Smooth muscle cell (in vitro differentiated cells): ENCODE data around the gene CDK14. TPM values are rescaled to one million over a fixed set of nuclear protein-coding genes. Genes with fewer than 3 reads are reported as not detected.

Experiments used
- DNase-seq: peaks from one replicate; lab custom pipeline; 2025; ENCODE audit not compliant: unreplicated experiment; lab: John Stamatoyannopoulos, UW
- H2AFZ ChIP-seq: fragments of 200-600 bp; sonication (generic); 2 replicates; pipeline ENCODE4 v1.6.0; 2016; ENCODE audit warnings: antibody characterized with exemption, low read depth, mild to moderate bottlenecking
- H3F3A ChIP-seq: fragments of 200-600 bp; sonication (generic); 2 replicates; pipeline ENCODE4 v1.6.0; 2017; ENCODE audit warnings: antibody characterized with exemption, low read depth
- H3K27ac ChIP-seq: fragments of 200-600 bp; sonication (generic); 2 replicates; pipeline ENCODE4 v1.5.1; 2016; ENCODE audit warnings: low read depth, mild to moderate bottlenecking
- H3K27me3 ChIP-seq: fragments of 200-600 bp; sonication (generic); 2 replicates; pipeline ENCODE4 v1.6.1; 2016; ENCODE audit warnings: low read depth, mild to moderate bottlenecking
- H3K36me3 ChIP-seq: fragments of 200-600 bp; sonication (generic); 2 replicates; pipeline ENCODE4 v1.5.1; 2016; ENCODE audit warnings: low read depth
- H3K4me1 ChIP-seq: fragments of 200-600 bp; sonication (generic); 2 replicates; pipeline ENCODE4 v1.5.1; 2016; ENCODE audit warnings: low read depth
- H3K4me2 ChIP-seq: fragments of 200-600 bp; sonication (generic); 2 replicates; pipeline ENCODE4 v1.6.0; 2016; ENCODE audit warnings: mild to moderate bottlenecking
- H3K4me3 ChIP-seq: fragments of 200-600 bp; sonication (generic); 2 replicates; pipeline ENCODE4 v1.5.1; 2016; ENCODE audit warnings: mild to moderate bottlenecking
- H3K79me2 ChIP-seq: fragments of 200-600 bp; sonication (generic); 2 replicates; pipeline ENCODE4 v1.6.0; 2016; ENCODE audit warnings: low read depth, mild to moderate bottlenecking
- H3K9ac ChIP-seq: fragments of 200-600 bp; sonication (generic); 2 replicates; pipeline ENCODE4 v1.6.0; 2016; ENCODE audit warnings: low read depth
- H3K9me3 ChIP-seq: fragments of 200-600 bp; sonication (generic); replicated peaks from 2 replicates; pipeline ENCODE4 v1.5.1; 2016; ENCODE audit warnings: low read depth
- H4K20me1 ChIP-seq: fragments of 200-600 bp; sonication (generic); 2 replicates; pipeline ENCODE4 v1.6.0; 2016; ENCODE audit warnings: low read depth
- WGBS: methylation state at CpG from one replicate; pipeline ENCODE4 v1.1.7; 2016; ENCODE audit warnings: low lambda C conversion rate; 5-methylcytosine and 5-hydroxymethylcytosine counted together
- polyA plus RNA-seq: library from polyadenylated mRNA; unstranded; fragments of >200 nt; fragmentation: Nextera tagmentation; extraction: Ambion mirVana; gene quantifications from 2 replicates; pipeline ENCODE4 v1.2.1, GENCODE V29; 2016
- total RNA-seq: library from RNA; depleted of rRNA; stranded (reverse); fragments of >200 nt; gene quantifications from 2 replicates; pipeline ENCODE4 v1.2.3, GENCODE V29; 2014
- TF ChIP-seq, protein P1 (sequence below): fragments of 200-600 bp; sonication (generic); IDR thresholded peaks from 2 replicates; pipeline ENCODE4 v1.5.1; 2017; ENCODE audit warnings: borderline replicate concordance, mild to moderate bottlenecking, antibody characterized with exemption; ENCODE audit not compliant: insufficient read depth, poor library complexity, severe bottlenecking

Gene CDK14
- total and polyA plus RNA-seq, 2 experiments from 2014 or later = 4.1 to 5.3 TPM

DNA sequence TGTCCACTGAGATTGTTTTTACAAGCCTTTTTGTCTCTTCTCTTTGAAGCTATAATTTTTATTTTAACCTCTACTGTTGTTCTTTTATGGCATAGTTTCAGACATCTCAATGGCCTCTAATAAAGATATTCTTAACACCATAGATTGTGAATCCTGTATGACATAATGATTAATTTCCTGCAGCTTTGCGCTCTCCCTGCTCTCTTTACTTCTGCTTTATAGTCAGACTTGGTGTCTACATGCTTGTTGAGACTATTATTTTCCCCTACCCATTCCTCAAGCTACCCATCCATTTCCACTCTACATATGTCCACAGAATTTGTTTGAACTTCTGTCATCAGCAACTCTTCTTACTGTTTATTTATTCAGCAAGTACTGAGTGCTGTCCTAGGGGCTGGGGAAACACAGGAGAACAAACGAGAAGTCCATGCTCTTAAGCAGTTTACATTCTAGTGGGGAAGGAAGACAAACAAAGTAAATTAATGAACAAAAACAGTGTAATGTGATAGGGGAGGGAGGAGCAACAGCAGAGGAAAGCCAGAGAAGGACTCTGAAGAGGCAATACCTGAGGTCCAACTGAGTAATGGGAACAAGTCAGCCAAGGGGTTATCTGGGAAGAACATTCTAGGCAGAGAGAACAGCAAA, 110.1 kb downstream of the CDK14 start:
- no peak overlapping the region for H2AFZ ChIP-seq
- H3K27me3 ChIP-seq = no peaks in the 10 kb centered on the region
- peaks cover 5% of the 10 kb centered on the region for H3F3A ChIP-seq
- peak overlapping the region; percentile 15 for H3K4me2 ChIP-seq
- DNase-seq = no peak
- 42% methylated on average over 2 of the region's 2 CpGs for WGBS
- no peaks in the 10 kb centered on the region for H3K79me2 ChIP-seq
- no peaks in the 10 kb centered on the region for H3K36me3 ChIP-seq
- peaks cover 40% of the 10 kb centered on the region for H3K4me1 ChIP-seq
- no peaks in the 10 kb centered on the region for H3K9me3 ChIP-seq
- H4K20me1 ChIP-seq = no peaks in the 10 kb centered on the region
- no peak overlapping the region for H3K27ac ChIP-seq
- H3K4me3 ChIP-seq = no peak overlapping the region
- TF ChIP-seq, protein P1, sequence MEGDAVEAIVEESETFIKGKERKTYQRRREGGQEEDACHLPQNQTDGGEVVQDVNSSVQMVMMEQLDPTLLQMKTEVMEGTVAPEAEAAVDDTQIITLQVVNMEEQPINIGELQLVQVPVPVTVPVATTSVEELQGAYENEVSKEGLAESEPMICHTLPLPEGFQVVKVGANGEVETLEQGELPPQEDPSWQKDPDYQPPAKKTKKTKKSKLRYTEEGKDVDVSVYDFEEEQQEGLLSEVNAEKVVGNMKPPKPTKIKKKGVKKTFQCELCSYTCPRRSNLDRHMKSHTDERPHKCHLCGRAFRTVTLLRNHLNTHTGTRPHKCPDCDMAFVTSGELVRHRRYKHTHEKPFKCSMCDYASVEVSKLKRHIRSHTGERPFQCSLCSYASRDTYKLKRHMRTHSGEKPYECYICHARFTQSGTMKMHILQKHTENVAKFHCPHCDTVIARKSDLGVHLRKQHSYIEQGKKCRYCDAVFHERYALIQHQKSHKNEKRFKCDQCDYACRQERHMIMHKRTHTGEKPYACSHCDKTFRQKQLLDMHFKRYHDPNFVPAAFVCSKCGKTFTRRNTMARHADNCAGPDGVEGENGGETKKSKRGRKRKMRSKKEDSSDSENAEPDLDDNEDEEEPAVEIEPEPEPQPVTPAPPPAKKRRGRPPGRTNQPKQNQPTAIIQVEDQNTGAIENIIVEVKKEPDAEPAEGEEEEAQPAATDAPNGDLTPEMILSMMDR = no peak
- no peak overlapping the region for H3K9ac ChIP-seq

DNA sequence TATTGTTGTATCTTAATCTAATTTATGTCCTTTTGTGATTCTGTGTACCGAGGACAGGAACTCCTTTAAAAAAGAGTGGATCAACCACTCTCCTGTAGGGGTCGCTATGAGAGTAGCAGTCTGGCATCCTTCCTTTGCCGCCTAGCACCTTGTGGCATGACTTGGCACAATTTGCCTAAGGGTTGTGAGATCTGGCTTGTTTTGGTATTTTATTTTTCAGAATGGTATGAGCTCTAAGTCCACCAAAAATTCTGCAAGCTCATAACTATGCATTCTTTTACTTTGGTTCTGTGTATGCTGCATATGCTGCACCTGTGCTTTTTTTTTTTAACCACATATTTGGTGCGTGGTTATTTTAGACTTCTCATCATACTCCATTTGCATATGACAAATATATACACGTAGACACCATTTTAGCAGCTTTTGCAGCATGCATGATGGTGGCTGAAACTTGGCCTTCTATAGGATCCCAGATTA, 112.8 kb downstream of the CDK14 start:
- Histone ChIP-seq H3K9me3 (no peaks in the 10 kb centered on the region), H3F3A (peaks cover 5% of the 10 kb centered on the region), H3K4me1 (peaks cover 34% of the 10 kb centered on the region), H3K27me3 (no peaks in the 10 kb centered on the region), H3K79me2 (no peaks in the 10 kb centered on the region), H3K27ac (no peak overlapping the region), H3K36me3 (no peaks in the 10 kb centered on the region), H3K9ac (no peak overlapping the region), H3K4me2 (no peak overlapping the region), H3K4me3 (no peak overlapping the region), H4K20me1 (no peaks in the 10 kb centered on the region), H2AFZ (no peak overlapping the region)
- 28% methylated on average over 5 of the region's 5 CpGs for WGBS
- no peak for DNase-seq
- TF ChIP-seq, protein P1 = peak; percentile 58

DNA sequence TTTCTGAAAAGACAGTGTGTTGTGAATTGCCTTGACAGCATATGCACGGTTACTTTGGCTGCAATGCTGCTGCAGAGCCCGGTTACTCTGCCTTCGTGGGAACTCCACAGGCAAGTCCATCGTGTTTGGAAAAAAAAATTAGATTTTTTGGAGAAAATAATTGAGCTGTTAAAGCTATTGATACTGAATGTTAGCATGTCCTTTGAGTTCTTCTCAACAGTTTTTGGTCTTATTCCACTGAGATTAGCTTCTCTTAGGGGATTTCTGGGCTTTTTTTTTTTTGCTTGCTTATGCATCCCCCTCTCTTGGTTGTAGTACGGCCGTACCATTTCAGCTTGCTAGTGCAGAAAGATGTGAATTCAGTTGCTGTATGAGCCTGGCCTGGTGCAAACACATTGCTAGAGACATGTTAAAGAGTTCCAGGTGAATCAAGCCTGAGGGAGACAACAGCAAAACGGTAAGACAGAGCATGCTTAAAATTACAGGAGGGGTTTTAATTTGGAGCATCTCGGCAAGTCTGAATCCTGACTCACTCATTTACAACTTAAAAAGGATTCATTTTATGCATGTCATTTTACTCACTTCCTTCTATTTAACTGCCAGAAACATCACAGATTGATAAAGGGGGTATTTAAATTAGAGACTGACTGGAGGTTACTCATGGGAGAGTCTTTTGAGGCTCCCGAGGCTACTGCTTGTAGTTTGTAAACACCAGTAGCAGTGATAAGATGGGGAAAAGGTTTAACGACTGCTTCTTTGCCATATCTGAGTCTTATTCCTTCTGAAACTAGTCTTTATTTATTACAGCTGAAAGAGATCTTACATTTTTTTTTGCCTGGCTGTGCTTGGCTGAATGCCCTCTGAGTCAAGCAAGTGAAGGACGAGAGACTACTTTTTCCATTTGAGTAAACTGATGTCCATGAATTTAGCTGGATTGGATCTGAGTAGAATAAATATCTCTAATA, 113.7 kb downstream of the CDK14 start:
- H3K4me2 ChIP-seq = peak overlapping the region; percentile 75
- no peaks in the 10 kb centered on the region for H3K79me2 ChIP-seq

More for the DNA sequence above, 113.7 kb downstream of the CDK14 start:
- H3K27me3 ChIP-seq = no peaks in the 10 kb centered on the region
- 16% methylated on average over 11 of the region's 11 CpGs for WGBS
- H3K27ac ChIP-seq = peak overlapping the region; percentile 15
- TF ChIP-seq, protein P1 = no peak
- no peaks in the 10 kb centered on the region for H3K9me3 ChIP-seq
- H3K36me3 ChIP-seq = no peaks in the 10 kb centered on the region
- no peak for DNase-seq
- peak overlapping the region; percentile 13 for H2AFZ ChIP-seq
- peak overlapping the region; percentile 21 for H3K4me3 ChIP-seq
- H3F3A ChIP-seq = peaks cover 5% of the 10 kb centered on the region
- no peaks in the 10 kb centered on the region for H4K20me1 ChIP-seq
- H3K4me1 ChIP-seq = peaks cover 34% of the 10 kb centered on the region
- H3K9ac ChIP-seq = no peak overlapping the region
